Measurements from ENCODE around the gene SDCCAG8. TPM values are rescaled to one million over a fixed set of nuclear protein-coding genes. Genes with fewer than 3 reads are reported as not detected.

Gene SDCCAG8
- polyA plus RNA-seq, 2 of the 4 experiments (the other 2 are of a cell fraction), result 48.8 to 64.8 TPM

DNA sequence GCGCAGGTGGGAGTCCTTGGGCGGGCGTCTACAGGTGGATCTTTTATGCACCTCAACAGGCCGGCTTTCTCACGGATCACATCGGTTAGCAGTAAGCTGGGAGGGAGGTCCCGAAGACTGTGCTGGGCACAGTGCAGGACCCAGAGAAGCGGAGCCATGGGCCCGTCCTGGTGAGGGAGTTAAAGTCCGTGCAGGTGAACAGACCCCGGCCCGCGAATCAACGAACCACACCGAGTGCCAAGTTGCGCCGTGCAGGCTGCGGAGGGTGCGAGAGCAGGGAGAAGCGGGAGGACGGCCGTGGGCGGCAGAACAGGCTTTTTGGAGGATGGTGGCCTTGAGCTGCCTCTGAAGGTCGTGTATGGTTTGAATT is 233.3 kb downstream of the SDCCAG8 start:
- Histone ChIP-seq H3K4me2 (peak overlapping the region; percentile 75; the same call in 2 of the 3 replicates), H3K27ac (no peak overlapping the region), H3K9me3 (no peaks in the 10 kb centered on the region), H3K4me3 (no peak overlapping the region), H3K4me1 (0 out of 3 replicates have a peak, but pooled peaks cover 4% of the 10 kb centered on the region)
- FAIRE-seq (no peak), ATAC-seq (no peak), DNase-seq (ENCODE audit: low read depth in 1 of 2, low spot score in 1 of 2) (no peak)
- CTCF ChIA-PET, result interaction anchor here (0.9 to 2.4 kb wide), 3 partner anchors 14 to 784 kb away, joined by 3 to 6 read pairs (median 3); no protein-coding TSS in a partner anchor
- TF ChIP-seq MYC (IDR thresholded peaks at IDR 0.05; ENCODE audit: borderline replicate concordance, low read length) (no peak), MAFK (IDR thresholded peaks at IDR 0.05; ENCODE audit: partially characterized antibody) (no peak), CHD4 (IDR thresholded peaks at IDR 0.05; ENCODE audit: borderline replicate concordance) (no peak), ZC3H11A (IDR thresholded peaks at IDR 0.05) (no peak), RCOR1 (IDR thresholded peaks at IDR 0.05; ENCODE audit: low read depth, low read length) (no peak), TP53 (CRISPR knock-in tag; IDR thresholded peaks at IDR 0.05) (no peak)
- TF ChIP-seq, protein P1, sequence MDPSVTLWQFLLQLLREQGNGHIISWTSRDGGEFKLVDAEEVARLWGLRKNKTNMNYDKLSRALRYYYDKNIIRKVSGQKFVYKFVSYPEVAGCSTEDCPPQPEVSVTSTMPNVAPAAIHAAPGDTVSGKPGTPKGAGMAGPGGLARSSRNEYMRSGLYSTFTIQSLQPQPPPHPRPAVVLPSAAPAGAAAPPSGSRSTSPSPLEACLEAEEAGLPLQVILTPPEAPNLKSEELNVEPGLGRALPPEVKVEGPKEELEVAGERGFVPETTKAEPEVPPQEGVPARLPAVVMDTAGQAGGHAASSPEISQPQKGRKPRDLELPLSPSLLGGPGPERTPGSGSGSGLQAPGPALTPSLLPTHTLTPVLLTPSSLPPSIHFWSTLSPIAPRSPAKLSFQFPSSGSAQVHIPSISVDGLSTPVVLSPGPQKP (IDR thresholded peaks at IDR 0.05; ENCODE audit: low read depth, low read length), result no peak
- TF ChIP-seq, protein P2, sequence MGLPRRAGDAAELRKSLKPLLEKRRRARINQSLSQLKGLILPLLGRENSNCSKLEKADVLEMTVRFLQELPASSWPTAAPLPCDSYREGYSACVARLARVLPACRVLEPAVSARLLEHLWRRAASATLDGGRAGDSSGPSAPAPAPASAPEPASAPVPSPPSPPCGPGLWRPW (IDR thresholded peaks at IDR 0.05), result no peak
- TF ChIP-seq, protein P3, sequence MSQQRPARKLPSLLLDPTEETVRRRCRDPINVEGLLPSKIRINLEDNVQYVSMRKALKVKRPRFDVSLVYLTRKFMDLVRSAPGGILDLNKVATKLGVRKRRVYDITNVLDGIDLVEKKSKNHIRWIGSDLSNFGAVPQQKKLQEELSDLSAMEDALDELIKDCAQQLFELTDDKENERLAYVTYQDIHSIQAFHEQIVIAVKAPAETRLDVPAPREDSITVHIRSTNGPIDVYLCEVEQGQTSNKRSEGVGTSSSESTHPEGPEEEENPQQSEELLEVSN (IDR thresholded peaks at IDR 0.05; ENCODE audit: borderline replicate concordance, low read depth), result no peak
- WGBS (ENCODE audit: missing lambda C conversion rate), result 97% methylated on average over 24 of the region's 24 CpGs
- POLR2A ChIA-PET, result no interaction called here

DNA sequence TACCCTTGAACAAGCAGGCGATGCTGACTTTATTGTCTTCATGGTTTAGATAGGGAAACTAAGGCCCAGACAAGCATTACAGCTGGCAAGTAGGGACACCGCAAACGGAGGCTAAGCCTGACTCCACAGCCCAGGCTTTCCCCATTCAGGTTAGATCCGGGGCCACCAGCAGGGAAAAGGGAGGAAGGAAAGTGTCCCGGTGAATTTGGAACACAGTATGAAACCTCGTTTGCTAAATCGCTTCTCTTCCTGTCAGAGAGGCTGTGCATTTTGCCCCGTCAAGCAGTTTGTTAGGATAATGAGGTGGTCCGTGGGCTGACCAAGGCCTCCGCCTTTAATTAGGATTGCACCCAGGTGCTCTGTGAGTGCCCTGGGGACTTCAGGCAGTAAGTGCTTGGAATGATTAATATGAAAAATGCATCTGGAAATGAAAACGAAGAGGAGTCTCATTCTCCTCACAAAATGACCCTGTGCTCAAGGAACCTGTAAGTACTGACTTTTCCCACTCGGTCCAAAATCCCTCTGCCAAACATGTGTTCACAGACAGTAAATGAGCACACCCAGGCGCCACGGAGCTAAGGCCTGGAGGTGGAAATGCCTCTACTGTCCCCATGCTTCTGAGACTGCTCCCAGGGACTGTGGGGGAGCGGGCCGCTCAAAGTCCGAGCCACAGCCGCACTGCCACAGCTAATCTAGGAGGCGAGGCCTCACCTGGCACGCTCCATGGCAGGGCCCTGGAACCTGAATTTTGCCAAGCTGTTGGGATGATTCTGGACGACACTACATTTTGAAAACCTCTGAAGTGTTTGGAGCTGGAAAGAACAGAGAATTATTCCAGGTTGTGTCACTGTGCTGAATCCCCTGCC is 234.1 kb downstream of the SDCCAG8 start:
- no peak for ATAC-seq

More for the DNA sequence above, 234.1 kb downstream of the SDCCAG8 start:
- FAIRE-seq, result no peak
- Histone ChIP-seq H3K9me3 (no peaks in the 10 kb centered on the region), H3K27ac (no peak overlapping the region), H3K4me1 (0 out of 3 replicates have a peak, but pooled peaks cover 4% of the 10 kb centered on the region), H3K4me2 (no peak overlapping the region), H3K4me3 (no peak overlapping the region)
- 89% methylated on average over 20 of the region's 21 CpGs for WGBS (ENCODE audit: missing lambda C conversion rate)
- no peak for TF ChIP-seq CHD2 (IDR thresholded peaks at IDR 0.05; ENCODE audit: low read length, partially characterized antibody)
- TF ChIP-seq FOXS1 (CRISPR knock-in tag; IDR thresholded peaks at IDR 0.05), result no peak
- no peak for TF ChIP-seq JUNB (IDR thresholded peaks at IDR 0.05)
- TF ChIP-seq HEYL (CRISPR knock-in tag; IDR thresholded peaks at IDR 0.05), result no peak
- TF ChIP-seq RFX5 (IDR thresholded peaks at IDR 0.05), result no peak
- TF ChIP-seq RCOR1 (IDR thresholded peaks at IDR 0.05; ENCODE audit: low read depth, low read length), result no peak
- TF ChIP-seq RAD21 (conservative IDR thresholded peaks at IDR 0.05 in 1 of 2, IDR thresholded peaks at IDR 0.05 in 1 of 2), result no peak
- TF ChIP-seq NFE2L2 (conservative IDR thresholded peaks at IDR 0.05; ENCODE audit: low read length), result no peak
- TF ChIP-seq, protein P4, sequence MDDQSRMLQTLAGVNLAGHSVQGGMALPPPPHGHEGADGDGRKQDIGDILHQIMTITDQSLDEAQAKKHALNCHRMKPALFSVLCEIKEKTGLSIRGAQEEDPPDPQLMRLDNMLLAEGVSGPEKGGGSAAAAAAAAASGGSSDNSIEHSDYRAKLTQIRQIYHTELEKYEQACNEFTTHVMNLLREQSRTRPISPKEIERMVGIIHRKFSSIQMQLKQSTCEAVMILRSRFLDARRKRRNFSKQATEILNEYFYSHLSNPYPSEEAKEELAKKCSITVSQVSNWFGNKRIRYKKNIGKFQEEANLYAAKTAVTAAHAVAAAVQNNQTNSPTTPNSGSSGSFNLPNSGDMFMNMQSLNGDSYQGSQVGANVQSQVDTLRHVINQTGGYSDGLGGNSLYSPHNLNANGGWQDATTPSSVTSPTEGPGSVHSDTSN (IDR thresholded peaks at IDR 0.05), result no peak
- TF ChIP-seq, protein P5, sequence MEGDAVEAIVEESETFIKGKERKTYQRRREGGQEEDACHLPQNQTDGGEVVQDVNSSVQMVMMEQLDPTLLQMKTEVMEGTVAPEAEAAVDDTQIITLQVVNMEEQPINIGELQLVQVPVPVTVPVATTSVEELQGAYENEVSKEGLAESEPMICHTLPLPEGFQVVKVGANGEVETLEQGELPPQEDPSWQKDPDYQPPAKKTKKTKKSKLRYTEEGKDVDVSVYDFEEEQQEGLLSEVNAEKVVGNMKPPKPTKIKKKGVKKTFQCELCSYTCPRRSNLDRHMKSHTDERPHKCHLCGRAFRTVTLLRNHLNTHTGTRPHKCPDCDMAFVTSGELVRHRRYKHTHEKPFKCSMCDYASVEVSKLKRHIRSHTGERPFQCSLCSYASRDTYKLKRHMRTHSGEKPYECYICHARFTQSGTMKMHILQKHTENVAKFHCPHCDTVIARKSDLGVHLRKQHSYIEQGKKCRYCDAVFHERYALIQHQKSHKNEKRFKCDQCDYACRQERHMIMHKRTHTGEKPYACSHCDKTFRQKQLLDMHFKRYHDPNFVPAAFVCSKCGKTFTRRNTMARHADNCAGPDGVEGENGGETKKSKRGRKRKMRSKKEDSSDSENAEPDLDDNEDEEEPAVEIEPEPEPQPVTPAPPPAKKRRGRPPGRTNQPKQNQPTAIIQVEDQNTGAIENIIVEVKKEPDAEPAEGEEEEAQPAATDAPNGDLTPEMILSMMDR (IDR thresholded peaks at IDR 0.05), result no peak
- no peak for TF ChIP-seq FOSL2 (IDR thresholded peaks at IDR 0.05)
- TF ChIP-seq FOSL2 (CRISPR knock-in tag; IDR thresholded peaks at IDR 0.05), result no peak
- TF ChIP-seq KDM5A (IDR thresholded peaks at IDR 0.05), result no peak
- no peak for TF ChIP-seq EHMT2 (IDR thresholded peaks at IDR 0.05; ENCODE audit: low read depth)
- no peak for TF ChIP-seq FOSB (CRISPR knock-in tag; IDR thresholded peaks at IDR 0.05)
- TF ChIP-seq RNF2 (IDR thresholded peaks at IDR 0.05; ENCODE audit: borderline replicate concordance, low read depth), result no peak
- TF ChIP-seq PHF8 (IDR thresholded peaks at IDR 0.05; ENCODE audit: borderline replicate concordance, low read depth), result no peak
- no peak for DNase-seq (ENCODE audit: low read depth in 1 of 2, low spot score in 1 of 2)
- ChIA-PET CTCF (interaction anchor here (1.3 to 2.4 kb wide), 2 partner anchors 17 to 783 kb away, joined by 3 to 6 read pairs; no protein-coding TSS in a partner anchor), POLR2A (no interaction called here)

Measured in A549 (cell line).